ENCODE data around the gene ZMIZ1.
A peak's percentile ranks its signal among the peaks of the same experiment; 100 is the strongest.

ZMIZ1 gene

GRCh38 chr10:79342811-79343561 is 274.2 kb downstream of the ZMIZ1 start:
- DNase-seq (ENCODE audit: low read depth), result no peak

GRCh38 chr10:79344502-79345195 is 275.9 kb downstream of the ZMIZ1 start:
- no peak for DNase-seq (ENCODE audit: low read depth)

GRCh38 chr10:79345241-79346011 is 276.7 kb downstream of the ZMIZ1 start:
- no peak for DNase-seq (ENCODE audit: low read depth)

GRCh38 chr10:79346012-79346340 is 277.2 kb downstream of the ZMIZ1 start:
- DNase-seq (ENCODE audit: low read depth), result no peak

GRCh38 chr10:79346388-79347225 is 277.8 kb downstream of the ZMIZ1 start:
- no peak for DNase-seq (ENCODE audit: low read depth)

- peak; percentile 94 for DNase-seq (ENCODE audit: low read depth)
These were observed 278.6 kb downstream of the ZMIZ1 start, which contains the start of gene PPIF for GRCh38 chr10:79347226-79347893. Gene PPIF (plus strand): TSS chr10:79347469. CDS start chr10:79347549, 80 bp downstream.

GRCh38 chr10:79347894-79348639 is 279.3 kb downstream of the ZMIZ1 start:
- DNase-seq (ENCODE audit: low read depth), result peak; percentile 75

- no peak for DNase-seq (ENCODE audit: low read depth)
These were observed 279.8 kb downstream of the ZMIZ1 start for GRCh38 chr10:79348640-79348988.

GRCh38 chr10:79349072-79349491 is 280.3 kb downstream of the ZMIZ1 start:
- DNase-seq (ENCODE audit: low read depth), result no peak

GRCh38 chr10:79349766-79350406 is 281.1 kb downstream of the ZMIZ1 start:
- no peak for DNase-seq (ENCODE audit: low read depth)

GRCh38 chr10:79350407-79351154 is 281.8 kb downstream of the ZMIZ1 start:
- DNase-seq (ENCODE audit: low read depth), result no peak

GRCh38 chr10:79351332-79351731 is 282.6 kb downstream of the ZMIZ1 start:
- no peak for DNase-seq (ENCODE audit: low read depth)

GRCh38 chr10:79352035-79352877 is 283.5 kb downstream of the ZMIZ1 start:
- DNase-seq (ENCODE audit: low read depth), result no peak

GRCh38 chr10:79353000-79353406 is 284.2 kb downstream of the ZMIZ1 start:
- DNase-seq (ENCODE audit: low read depth), result no peak

GRCh38 chr10:79353726-79354125 is 285.0 kb downstream of the ZMIZ1 start:
- DNase-seq (ENCODE audit: low read depth), result no peak

GRCh38 chr10:79354141-79354540 is 285.4 kb downstream of the ZMIZ1 start:
- DNase-seq (ENCODE audit: low read depth), result no peak

- no peak for DNase-seq (ENCODE audit: low read depth)
These were observed 285.8 kb downstream of the ZMIZ1 start for GRCh38 chr10:79354615-79355014.

GRCh38 chr10:79355420-79356017 is 286.8 kb downstream of the ZMIZ1 start:
- DNase-seq (ENCODE audit: low read depth), result no peak
